Brain pericyte (primary cell): Measurements from ENCODE around the gene ALDOC.
"Not testable (repeated sequence)": the region's sequence is repeated elsewhere in the genome, so short reads cannot be mapped to it uniquely, and the experiment has no call there.

Experiments
- DNase-seq: peaks from one replicate; pipeline ENCODE4 v3.0.0-alpha.2; 2012; ENCODE audit warnings: low read depth, low spot score

ALDOC gene

GRCh38 chr17:28576758-28577465, at the start of gene ALDOC:
Gene ALDOC (minus strand): TSS chr17:28576895. CDS start chr17:28575532, 1,363 bp downstream.
- DNase-seq, result peak; percentile 60

- no peak for DNase-seq
Observed at GRCh38 chr17:28624148-28624547, 47.5 kb upstream of the ALDOC start.

- no peak for DNase-seq
Observed at GRCh38 chr17:28623696-28624095, 47.0 kb upstream of the ALDOC start.

GRCh38 chr17:28622186-28622585, 45.5 kb upstream of the ALDOC start:
- DNase-seq, result no peak

GRCh38 chr17:28620010-28620409, 43.3 kb upstream of the ALDOC start:
- no peak for DNase-seq

DNA sequence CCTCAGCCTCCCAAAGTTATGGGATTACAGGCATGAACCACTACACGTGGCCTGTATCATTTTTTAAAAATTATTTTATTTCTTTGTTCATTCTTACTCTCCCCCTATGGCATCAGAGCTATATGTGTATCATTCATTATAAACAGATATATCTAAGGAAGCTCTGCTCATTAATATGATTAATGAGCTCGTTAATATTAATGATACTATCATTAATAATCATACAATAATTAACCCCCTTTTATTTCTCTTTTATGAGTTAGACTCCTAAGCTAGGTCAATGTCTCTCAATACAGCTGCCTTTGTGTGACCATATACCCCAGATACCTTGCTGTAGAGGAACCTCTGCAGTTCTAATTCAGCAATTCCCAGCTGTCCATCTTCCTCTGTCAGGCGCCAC, 41.8 kb upstream of the ALDOC start:
- no peak for DNase-seq

DNA sequence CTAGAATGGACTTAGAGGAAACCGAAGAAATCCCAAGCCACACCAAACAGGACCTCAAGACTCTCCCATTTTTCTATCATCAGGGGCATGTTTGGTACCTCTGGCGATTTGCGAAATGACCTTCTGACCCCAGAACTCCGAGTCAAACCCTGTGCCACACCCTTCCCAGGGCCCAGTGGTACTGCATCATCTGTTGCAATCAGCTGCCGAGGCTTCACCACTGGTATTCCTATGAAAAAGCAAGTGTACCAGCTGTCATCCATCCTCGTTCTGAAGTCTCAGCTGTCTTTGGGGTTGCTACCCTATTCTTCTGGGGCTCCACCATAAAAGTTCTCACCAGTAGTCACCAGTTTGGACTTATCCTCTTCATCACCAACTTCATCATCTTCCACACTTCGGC, 39.6 kb upstream of the ALDOC start:
- DNase-seq, result no peak

- DNase-seq, result no peak
Observed at GRCh38 chr17:28615260-28615940, 38.7 kb upstream of the ALDOC start.

DNA sequence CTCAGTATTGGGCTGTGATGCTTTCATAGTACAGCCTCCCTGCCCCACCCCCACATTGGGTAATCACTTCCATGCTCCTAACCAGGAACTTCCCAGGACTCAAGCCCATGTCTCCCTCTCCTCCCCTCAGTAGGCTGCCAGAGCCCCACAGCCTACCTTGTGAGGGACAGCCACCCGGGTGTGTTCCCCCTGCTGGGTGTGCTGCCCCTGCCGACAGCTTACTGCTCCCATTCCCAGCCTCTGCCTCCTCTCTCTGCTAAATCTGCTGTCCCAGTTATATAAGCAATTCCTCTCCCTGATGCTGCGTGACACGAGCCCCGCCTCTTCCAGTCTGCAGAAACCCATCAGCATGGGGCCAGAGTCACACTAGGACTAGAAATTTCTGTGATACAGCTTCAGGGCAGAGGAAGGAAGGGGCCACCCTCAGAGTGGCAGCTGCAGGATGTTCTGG, 37.3 kb upstream of the ALDOC start, which contains the start of gene RSKR:
RSKR (minus strand) TSS at position 255 of the 451 bp plus-strand sequence; CDS start at position 231, 24 bp downstream.
- DNase-seq, result no peak

DNA sequence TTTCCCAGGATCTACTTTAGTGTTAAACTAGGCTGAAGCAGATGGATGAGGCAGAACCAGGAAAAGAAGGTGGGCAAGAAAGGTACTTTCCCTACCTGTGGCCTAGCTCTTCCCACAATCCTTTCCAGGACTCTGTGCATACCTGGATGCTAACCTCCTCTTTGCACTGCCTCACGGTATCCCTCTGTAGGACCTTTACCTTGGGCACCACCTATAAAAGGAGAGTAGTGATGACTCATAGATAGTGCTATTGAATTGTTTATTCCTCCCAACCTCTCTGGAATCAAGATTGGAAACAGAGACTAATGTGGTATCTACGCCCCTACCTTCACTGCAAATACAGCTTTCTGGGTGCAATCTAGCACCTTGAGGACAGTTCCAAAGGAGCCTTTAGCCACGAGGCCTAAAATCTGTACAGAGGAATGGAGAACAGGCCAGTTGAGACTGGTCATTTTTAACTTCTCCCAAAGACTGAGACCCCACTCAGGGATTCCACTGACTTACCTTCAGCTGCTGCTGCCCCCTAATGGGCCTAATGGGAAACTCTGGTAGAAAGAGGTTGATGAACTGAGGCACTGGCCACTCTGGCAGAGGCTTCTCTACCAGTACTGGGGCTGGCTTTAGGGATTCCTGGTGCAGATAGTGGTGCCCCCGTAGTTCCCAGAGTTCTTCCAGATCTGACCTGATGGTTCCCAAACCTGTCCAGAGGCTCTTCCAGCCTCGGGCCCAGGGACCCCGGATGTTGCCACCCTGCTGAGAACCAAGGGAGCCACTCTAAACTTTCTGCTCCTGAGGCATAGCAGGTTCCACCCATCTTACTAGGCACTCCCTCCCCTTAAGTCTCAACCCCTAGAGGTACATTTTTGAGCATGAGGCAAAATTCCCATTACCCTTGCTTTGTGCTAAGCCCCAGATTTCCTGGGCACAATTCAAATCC, 36.5 kb upstream of the ALDOC start:
- DNase-seq, result no peak

- no peak for DNase-seq
Observed at GRCh38 chr17:28612531-28612930, 35.8 kb upstream of the ALDOC start.

- no peak for DNase-seq
Observed at GRCh38 chr17:28610376-28610775, 33.7 kb upstream of the ALDOC start.

GRCh38 chr17:28604031-28604430, 27.3 kb upstream of the ALDOC start:
- not testable (repeated sequence) for DNase-seq

GRCh38 chr17:28599311-28600184, 22.9 kb upstream of the ALDOC start:
- peak; percentile 40 for DNase-seq

GRCh38 chr17:28598799-28599310, 22.2 kb upstream of the ALDOC start, which contains the start of gene SPAG5:
Gene SPAG5 (minus strand): TSS chr17:28599025. CDS start chr17:28598946, 79 bp downstream.
- peak; percentile 64 for DNase-seq

- no peak for DNase-seq
Observed at GRCh38 chr17:28598389-28598788, 21.7 kb upstream of the ALDOC start.

DNA sequence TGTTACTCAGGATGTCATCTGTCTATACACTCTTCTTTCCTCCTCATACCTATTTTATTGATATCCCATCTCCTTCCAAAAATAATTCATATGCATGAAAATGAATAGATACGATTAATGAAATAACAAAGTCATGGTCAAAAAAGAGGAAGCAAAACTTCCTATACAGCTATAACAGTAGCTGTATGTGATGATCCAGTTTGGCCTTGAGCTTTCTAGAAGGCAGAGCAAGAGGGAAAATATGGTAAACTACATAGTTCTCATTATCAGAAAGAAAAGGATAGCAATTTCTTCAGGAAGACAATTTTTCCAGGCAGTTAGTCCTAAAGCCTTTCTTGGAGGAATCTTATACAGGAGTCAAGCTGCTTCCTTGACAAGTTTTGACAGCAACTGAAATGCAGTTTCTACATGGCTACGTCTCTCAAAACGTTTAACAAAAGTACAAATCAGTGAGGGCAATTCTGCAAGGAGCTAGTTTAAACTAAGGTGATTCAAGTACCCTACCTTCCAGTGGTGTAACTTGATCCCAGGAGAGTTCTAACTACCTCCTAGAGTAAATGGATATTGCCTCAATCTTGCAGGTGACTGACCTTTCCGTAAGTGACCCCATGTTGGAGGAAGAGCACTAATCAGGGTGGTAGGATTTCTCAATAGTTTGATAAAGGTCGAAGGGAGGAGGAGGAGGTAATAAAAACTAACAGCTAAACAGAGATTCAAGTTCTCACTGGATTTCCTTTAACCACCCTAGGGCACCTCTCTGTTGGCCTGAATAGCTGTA, 21.1 kb upstream of the ALDOC start:
- DNase-seq, result no peak

- no peak for DNase-seq
Observed at GRCh38 chr17:28592260-28592659, 15.6 kb upstream of the ALDOC start.

GRCh38 chr17:28585851-28586250, 9.2 kb upstream of the ALDOC start:
- DNase-seq, result no peak

- no peak for DNase-seq
Observed at GRCh38 chr17:28584434-28584833, 7.7 kb upstream of the ALDOC start.
